CD14-positive monocyte (primary cell): ENCODE measurements around the gene HERC5. TPM values are rescaled to one million over a fixed set of nuclear protein-coding genes. Genes with fewer than 3 reads are reported as not detected.

Experiments used
- DNase-seq, 3 donors: peaks; one replicate each; pipeline ENCODE4 v3.0.0-alpha.2; 2011 to 2022
- H2AFZ ChIP-seq: 2 replicates; pipeline ENCODE4 v1.6.0; 2012; ENCODE audit warnings: mild to moderate bottlenecking, low read depth, low read length, inconsistent platforms; ENCODE audit not compliant: insufficient read depth, poor library complexity, severe bottlenecking
- H3K27ac ChIP-seq, 2 donors: 1 replicate in 1 of 2; 2 replicates in 1 of 2; pipeline ENCODE4 v1.5.1; 2012 to 2013; ENCODE audit warnings: low read length in 2 of 2, control low read depth in 1 of 2, inconsistent platforms in 1 of 2, low read depth in 1 of 2, mild to moderate bottlenecking in 1 of 2
- H3K27me3 ChIP-seq, 2 donors: one replicate each; pipeline versions ENCODE4 v1.6.0 to v1.6.1; 2011 to 2013; ENCODE audit warnings: low read length in 2 of 2; ENCODE audit not compliant: control insufficient read depth in 2 of 2, insufficient read depth in 2 of 2
- H3K36me3 ChIP-seq, 2 donors: replicated peaks in 1 of 2; 1 replicate in 1 of 2; 2 replicates in 1 of 2; pipeline versions ENCODE4 v1.5.1 to v1.6.1; 2012 to 2013; ENCODE audit warnings: low read length in 2 of 2, control low read depth in 1 of 2, inconsistent platforms in 1 of 2, mild to moderate bottlenecking in 1 of 2; ENCODE audit not compliant: insufficient read depth in 2 of 2, control insufficient read depth in 1 of 2
- H3K4me1 ChIP-seq, 2 donors: 1 replicate in 1 of 2; 2 replicates in 1 of 2; pipeline versions ENCODE4 v1.5.1 to v1.6.1; 2012 to 2013; ENCODE audit warnings: low read length in 2 of 2, control low read depth in 1 of 2, inconsistent platforms in 1 of 2, mild to moderate bottlenecking in 1 of 2, moderate library complexity in 1 of 2; ENCODE audit not compliant: insufficient read depth in 2 of 2, control insufficient read depth in 1 of 2
- H3K4me2 ChIP-seq: replicated peaks from 2 replicates; pipeline ENCODE3; 2012; ENCODE audit warnings: low read length, moderate library complexity, mild to moderate bottlenecking; ENCODE audit not compliant: poor library complexity, severe bottlenecking; ENCODE audit errors: extremely low read depth
- H3K4me3 ChIP-seq, 3 experiments: fragments of 200-600 bp in 1 of 3; sonication (generic) in 1 of 3; replicated peaks in 1 of 3; 1 replicate in 2 of 3; 2 replicates in 1 of 3; pipeline ENCODE4 v1.5.1; 2011 to 2013; ENCODE audit warnings: low read length in 3 of 3, mild to moderate bottlenecking in 3 of 3, control low read depth in 2 of 3, low read depth in 2 of 3, inconsistent platforms in 1 of 3, moderate library complexity in 1 of 3
- H3K79me2 ChIP-seq: 2 replicates; pipeline ENCODE4 v1.6.0; 2012; ENCODE audit warnings: mild to moderate bottlenecking, control low read depth, inconsistent platforms, low read length, moderate library complexity; ENCODE audit not compliant: insufficient read depth
- H3K9ac ChIP-seq: 2 replicates; pipeline ENCODE4 v1.6.0; 2017; ENCODE audit warnings: low read length, mild to moderate bottlenecking; ENCODE audit not compliant: insufficient read depth, poor library complexity, severe bottlenecking
- H3K9me3 ChIP-seq, 2 donors: replicated peaks in 1 of 2; 1 replicate in 1 of 2; 2 replicates in 1 of 2; pipeline versions ENCODE4 v1.5.1 to v1.6.1; 2012 to 2013; ENCODE audit warnings: low read length in 2 of 2, control low read depth in 1 of 2; ENCODE audit not compliant: control insufficient read depth in 1 of 2, insufficient read depth in 1 of 2
- H4K20me1 ChIP-seq: 2 replicates; pipeline ENCODE4 v1.6.0; 2012; ENCODE audit warnings: mild to moderate bottlenecking, low read length, control low read depth, moderate library complexity; ENCODE audit not compliant: insufficient read depth
- H3K27ac Mint-ChIP-seq, 7 donors: one replicate each; pipeline ENCODE4 v1.8.0; 2020; ENCODE audit warnings: mild to moderate bottlenecking in 7 of 7, mixed read lengths in 7 of 7, moderate library complexity in 6 of 7, inconsistent platforms in 2 of 7
- H3K27me3 Mint-ChIP-seq, 3 donors: one replicate each; pipeline ENCODE4 v1.8.0; 2021 to 2022; ENCODE audit warnings: low read depth in 3 of 3, mild to moderate bottlenecking in 3 of 3, mixed read lengths in 3 of 3, moderate library complexity in 3 of 3, inconsistent platforms in 1 of 3
- H3K36me3 Mint-ChIP-seq, 2 donors: one replicate each; pipeline ENCODE4 v1.8.0; 2020; ENCODE audit warnings: mixed read lengths in 2 of 2, inconsistent platforms in 1 of 2, mild to moderate bottlenecking in 1 of 2
- H3K4me1 Mint-ChIP-seq: one replicate; pipeline ENCODE4 v1.8.0; 2020; ENCODE audit warnings: mild to moderate bottlenecking, mixed read lengths
- H3K4me3 Mint-ChIP-seq, 2 donors: one replicate each; pipeline ENCODE4 v1.8.0; 2020; ENCODE audit warnings: mild to moderate bottlenecking in 2 of 2, mixed read lengths in 2 of 2, moderate library complexity in 1 of 2
- H3K9me3 Mint-ChIP-seq, 7 donors: one replicate each; pipeline ENCODE4 v1.8.0; 2020 to 2022; ENCODE audit warnings: mixed read lengths in 7 of 7, mild to moderate bottlenecking in 6 of 7, moderate library complexity in 6 of 7, inconsistent platforms in 2 of 7
- CTCF ChIP-seq: fragments of 200-600 bp; IDR thresholded peaks from one replicate; pipeline ENCODE4 v1.8.0; 2022; ENCODE audit warnings: antibody characterized with exemption, mild to moderate bottlenecking
- WGBS: methylation state at CpG from one replicate; pipeline ENCODE4 v1.1.5; 2013; ENCODE audit warnings: missing lambda C conversion rate; ENCODE audit not compliant: insufficient coverage; 5-methylcytosine and 5-hydroxymethylcytosine counted together
- intact Hi-C, 2 donors: fragments of 100-400 bp; cut with micrococcal nuclease; formaldehyde crosslinking; loops; one replicate each; pipeline versions ENCODE4 v1.15.0 to v1.15.1; 2023
- polyA plus RNA-seq, 3 donors: library from polyadenylated mRNA; depleted of rRNA in 1 of 3; unstranded in 2 of 3; stranded (reverse) in 1 of 3; fragments of 300-500 nt in 2 of 3; fragments of >200 nt in 1 of 3; fragmentation: Illumina TruSeq in 2 of 3; gene quantifications; 1 replicate in 2 of 3; 2 replicates in 1 of 3; pipeline ENCODE4 v1.2.3, GENCODE V29; 2012 to 2021

HERC5 gene
- polyA plus RNA-seq, 3 donors, result 2.9 to 10.4 (median 8.1) TPM

- Histone ChIP-seq H3K4me1 (no peaks in the 10 kb centered on the region), H4K20me1 (no peaks in the 10 kb centered on the region), H3K9ac (no peak overlapping the region), H3K79me2 (peaks cover 12% of the 10 kb centered on the region), H3K4me3 (no peak overlapping the region), H3K4me2 (no peak overlapping the region), H3K27ac (no peak overlapping the region), H3K27me3 (no peaks in the 10 kb centered on the region), H3K36me3 (peaks cover 9 to 30% of the 10 kb centered on the region in 2 donors), H3K9me3 (no peaks in the 10 kb centered on the region), H2AFZ (no peak overlapping the region)
- Mint-ChIP-seq H3K4me3 (no peak overlapping the region), H3K9me3 (no peaks in the 10 kb centered on the region), H3K4me1 (peaks cover under 1% of the 10 kb centered on the region), H3K27ac (no peak overlapping the region), H3K27me3 (no peaks in the 10 kb centered on the region), H3K36me3 (peaks cover 11 to 17% of the 10 kb centered on the region in 2 donors)
- DNase-seq, result no peak
- intact Hi-C loops, result loop anchor here (10.0 kb wide), 2 partner anchors 152 to 482 kb away; no protein-coding TSS in a partner anchor
- 100% methylated on average over 2 of the region's 3 CpGs for WGBS
- TF ChIP-seq CTCF, result no peak
Measured at GRCh38 chr4:88516746-88517145, 59.8 kb downstream of the HERC5 start.

DNA sequence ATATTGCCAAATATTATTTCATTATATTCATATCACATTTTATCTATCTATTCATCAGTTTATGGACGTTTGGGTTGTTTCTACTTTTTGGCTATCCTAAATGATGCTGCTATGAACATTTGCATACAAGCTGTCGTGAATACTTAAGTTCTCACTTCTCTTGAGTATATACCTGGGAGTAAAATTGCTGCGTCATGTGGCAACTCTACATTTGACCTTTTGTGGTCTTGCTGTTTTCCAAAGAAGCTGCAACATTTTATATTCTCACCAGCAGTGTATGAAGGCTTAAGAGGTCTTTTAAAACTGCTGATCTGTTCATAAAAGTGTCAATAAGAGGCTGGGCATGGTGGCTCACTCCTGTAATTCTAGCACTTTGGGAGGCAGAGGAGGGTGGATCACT is 60.9 kb downstream of the HERC5 start:
- Histone ChIP-seq H2AFZ (no peak overlapping the region), H3K27ac (no peak overlapping the region), H3K27me3 (no peaks in the 10 kb centered on the region), H3K4me2 (no peak overlapping the region), H3K9me3 (no peaks in the 10 kb centered on the region), H3K9ac (no peak overlapping the region), H3K4me1 (peaks cover 6 to 9% of the 10 kb centered on the region in 2 donors), H3K4me3 (no peak overlapping the region), H3K36me3 (peaks cover 10 to 32% of the 10 kb centered on the region in 2 donors), H3K79me2 (peaks cover 23% of the 10 kb centered on the region), H4K20me1 (no peaks in the 10 kb centered on the region)
- WGBS, result no CpG with 5 or more reads among the region's 3 CpGs
- Mint-ChIP-seq H3K4me1 (peaks cover 11% of the 10 kb centered on the region), H3K9me3 (no peaks in the 10 kb centered on the region), H3K27ac (no peak overlapping the region), H3K27me3 (no peaks in the 10 kb centered on the region), H3K36me3 (peaks cover 12 to 19% of the 10 kb centered on the region in 2 donors), H3K4me3 (no peak overlapping the region)
- TF ChIP-seq CTCF, result no peak
- intact Hi-C loops, result loop anchor here (10.0 kb wide), 2 partner anchors 153 to 483 kb away; no protein-coding TSS in a partner anchor
- DNase-seq, result no peak
